IMR-90 (cell line): Measurements from ENCODE around the gene ERP27. TPM values are rescaled to one million over a fixed set of nuclear protein-coding genes. Genes with fewer than 3 reads are reported as not detected.

Experiments
- ATAC-seq: fragments of 200-7000 bp; cut with Tn5 transposase; 2 replicates; pipeline ENCODE4 v1.9.1; 2020; ENCODE audit warnings: low read depth, mild to moderate bottlenecking, moderate library complexity
- BruUV-seq: library from RNA; stranded (reverse); fragments of 400-500 nt; replicated peaks from 2 replicates; lab custom pipeline; 2021; lab: Mats Ljungman, UMichigan
- CTCF ChIA-PET: fragments of 300-600 bp; formaldehyde crosslinking; extraction: SDS; loops from one replicate; lab custom pipeline; 2021; ENCODE audit warnings: antibody characterized with exemption; lab: Yijun Ruan, JAX
- POLR2A ChIA-PET: fragments of 300-600 bp; sonication (Branson Sonifier 250); formaldehyde crosslinking; loops from one replicate; lab custom pipeline; 2022; ENCODE audit warnings: antibody characterized with exemption; ENCODE audit not compliant: unreplicated experiment; lab: Charles Lee
- DNase-seq: peaks from one replicate; pipeline ENCODE4 v3.0.0; 2013
- H2AFZ ChIP-seq: replicated peaks from 2 replicates; pipeline ENCODE3; 2013; ENCODE audit warnings: low read length, mild to moderate bottlenecking; ENCODE audit not compliant: poor library complexity
- H2AK5ac ChIP-seq: 2 replicates; pipeline ENCODE4 v1.6.1; 2013; ENCODE audit warnings: low read depth, low read length, inconsistent platforms
- H2AK9ac ChIP-seq: replicated peaks from 2 replicates; pipeline ENCODE3; 2013; ENCODE audit warnings: mild to moderate bottlenecking, low read depth, low read length, moderate library complexity; ENCODE audit not compliant: poor library complexity
- H2BK120ac ChIP-seq: 2 replicates; pipeline ENCODE4 v1.6.1; 2013; ENCODE audit warnings: low read depth, low read length, inconsistent platforms
- H2BK15ac ChIP-seq: 3 replicates; pipeline ENCODE4 v1.6.1; 2013; ENCODE audit warnings: low read depth, low read length, inconsistent platforms
- H2BK20ac ChIP-seq: 2 replicates; pipeline ENCODE4 v1.6.1; 2013; ENCODE audit warnings: low read depth, mild to moderate bottlenecking, inconsistent platforms, low read length, moderate library complexity
- H2BK5ac ChIP-seq: 2 replicates; pipeline ENCODE4 v1.6.1; 2013; ENCODE audit warnings: mild to moderate bottlenecking, low read depth, low read length, inconsistent platforms; ENCODE audit not compliant: poor library complexity, severe bottlenecking
- H3K14ac ChIP-seq: replicated peaks from 2 replicates; pipeline ENCODE4 v1.6.1; 2013; ENCODE audit warnings: low read depth, low read length, inconsistent platforms
- H3K18ac ChIP-seq: 2 replicates; pipeline ENCODE4 v1.6.1; 2013; ENCODE audit warnings: low read depth, low read length, control low read depth
- H3K23ac ChIP-seq: 2 replicates; pipeline ENCODE4 v1.6.1; 2013; ENCODE audit warnings: low read depth, low read length, inconsistent platforms
- H3K27ac ChIP-seq: 2 replicates; pipeline ENCODE4 v1.5.1; 2013; ENCODE audit warnings: mild to moderate bottlenecking, control low read depth, low read length; ENCODE audit not compliant: insufficient read depth
- H3K27me3 ChIP-seq: 2 replicates; pipeline ENCODE4 v1.6.1; 2013; ENCODE audit warnings: low read length; ENCODE audit not compliant: control insufficient read depth, insufficient read depth
- H3K36me3 ChIP-seq: 2 replicates; pipeline ENCODE4 v1.6.1; 2013; ENCODE audit warnings: low read length, mixed read lengths; ENCODE audit not compliant: control insufficient read depth, insufficient read depth
- H3K4ac ChIP-seq: 2 replicates; pipeline ENCODE4 v1.6.1; 2013; ENCODE audit warnings: low read depth, low read length, inconsistent platforms
- H3K4me1 ChIP-seq: 2 replicates; pipeline ENCODE4 v1.6.1; 2013; ENCODE audit warnings: low read length, mixed read lengths; ENCODE audit not compliant: control insufficient read depth, insufficient read depth
- H3K4me2 ChIP-seq: 2 replicates; pipeline ENCODE4 v1.6.1; 2013; ENCODE audit warnings: low read depth, mild to moderate bottlenecking, control low read depth, low read length, moderate library complexity
- H3K4me3 ChIP-seq: 2 replicates; pipeline ENCODE4 v1.5.1; 2013; ENCODE audit warnings: low read depth, mild to moderate bottlenecking, control low read depth, low read length, moderate library complexity; ENCODE audit not compliant: insufficient read depth
- H3K56ac ChIP-seq: 2 replicates; pipeline ENCODE4 v1.6.1; 2013; ENCODE audit warnings: low read length, inconsistent platforms; ENCODE audit not compliant: insufficient read depth; ENCODE audit errors: extremely low read depth
- H3K79me1 ChIP-seq, 2 experiments: 2 replicates each; pipeline ENCODE4 v1.6.1; 2013; ENCODE audit warnings: low read length in 2 of 2, inconsistent platforms in 1 of 2, low read depth in 1 of 2
- H3K9ac ChIP-seq: 2 replicates; pipeline ENCODE4 v1.6.1; 2013; ENCODE audit warnings: low read depth, low read length, control low read depth
- H3K9me1 ChIP-seq: 2 replicates; pipeline ENCODE4 v1.6.1; 2013; ENCODE audit warnings: low read length, inconsistent platforms; ENCODE audit not compliant: insufficient read depth
- H3K9me3 ChIP-seq: 2 replicates; pipeline ENCODE4 v1.6.1; 2013; ENCODE audit warnings: low read length; ENCODE audit not compliant: control insufficient read depth, insufficient read depth
- H4K20me1 ChIP-seq: 2 replicates; pipeline ENCODE4 v1.6.1; 2013; ENCODE audit warnings: low read length, inconsistent platforms; ENCODE audit not compliant: insufficient read depth
- H4K5ac ChIP-seq: 2 replicates; pipeline ENCODE4 v1.6.1; 2013; ENCODE audit warnings: mild to moderate bottlenecking, low read depth, low read length, control low read depth
- H4K8ac ChIP-seq, 2 experiments: 2 replicates each; pipeline ENCODE4 v1.6.1; 2013; ENCODE audit warnings: low read depth in 2 of 2, low read length in 2 of 2, control low read depth in 1 of 2, inconsistent platforms in 1 of 2
- H4K91ac ChIP-seq: 2 replicates; pipeline ENCODE4 v1.6.1; 2013; ENCODE audit warnings: low read depth, low read length, inconsistent platforms; ENCODE audit not compliant: insufficient read depth
- CTCF ChIP-seq: conservative IDR thresholded peaks from 2 replicates; pipeline ENCODE4 v1.5.1; 2012; ENCODE audit warnings: mild to moderate bottlenecking, low read depth, low read length, improper control_type of control experiment
- MAZ ChIP-seq: IDR thresholded peaks from 2 replicates; pipeline ENCODE4 v1.6.1; 2012; ENCODE audit warnings: low read depth, mild to moderate bottlenecking, low read length, improper control_type of control experiment, moderate library complexity, borderline replicate concordance
- NFE2L2 ChIP-seq: fragments of 150-350 bp; IDR thresholded peaks from 2 replicates; pipeline ENCODE4 v1.6.1; 2016; ENCODE audit warnings: low read depth, mild to moderate bottlenecking, low read length
- POLR2A ChIP-seq: IDR thresholded peaks from 2 replicates; pipeline ENCODE4 v1.6.1; 2012; ENCODE audit warnings: mild to moderate bottlenecking, low read depth, low read length
- RAD21 ChIP-seq: IDR thresholded peaks from 2 replicates; pipeline ENCODE4 v1.6.1; 2012; ENCODE audit warnings: low read length, improper control_type of control experiment
- WGBS, 2 experiments: methylation state at CpG; one replicate each; pipeline versions ENCODE4 v1.1.5 to v1.1.7; 2013; ENCODE audit warnings: missing lambda C conversion rate in 2 of 2; ENCODE audit not compliant: insufficient read length in 1 of 2; ENCODE audit errors: extremely low coverage in 2 of 2; 5-methylcytosine and 5-hydroxymethylcytosine counted together
- dilution Hi-C: fragments of 300-500 bp; cut with HindIII; formaldehyde crosslinking; loops from one replicate; pipeline ENCODE4 v1.14.3; 2018; ENCODE audit warnings: low sequenced_read_pairs; ENCODE audit not compliant: unreplicated experiment
- in situ Hi-C: fragments of 300-500 bp; cut with MboI; formaldehyde crosslinking; loops from 3 replicates; pipeline ENCODE4 v1.14.3; 2019; ENCODE audit warnings: low sequenced_read_pairs, inconsistent platforms, mixed read lengths
- intact Hi-C: fragments of 100-400 bp; cut with micrococcal nuclease; formaldehyde crosslinking; loops from 2 replicates; pipeline ENCODE4 v1.10.0; 2022
- polyA plus RNA-seq, 3 experiments: library from polyadenylated mRNA; depleted of rRNA; stranded (reverse); fragments of >200 nt; gene quantifications; 2 replicates each; pipeline ENCODE4 v1.2.3, GENCODE V29; 2012; ENCODE audit warnings: low replicate concordance in 1 of 3
- total RNA-seq: library from RNA; depleted of rRNA; stranded (reverse); fragments of >200 nt; gene quantifications from 2 replicates; pipeline ENCODE4 v1.2.3, GENCODE V29; 2012

Gene ERP27
- total and polyA plus RNA-seq, 2 of the 4 experiments (the other 2 are of a cell fraction), result not detected

- Histone ChIP-seq H3K4ac (peak overlapping the region; percentile 96), H3K4me2 (peak overlapping the region; percentile 40), H3K4me1 (peaks cover 25% of the 10 kb centered on the region), H4K91ac (peak overlapping the region; percentile 77), H3K79me1 (peaks cover 0 to 3% of the 10 kb centered on the region in 2 experiments; a peak in 1 of 4 replicates), H3K23ac (peak overlapping the region; percentile 94; the same call in 1 of the 2 replicates), H3K4me3 (no peak overlapping the region), H3K36me3 (no peaks in the 10 kb centered on the region), H3K9me1 (peaks cover 11% of the 10 kb centered on the region), H4K5ac (peak overlapping the region; percentile 79), H4K8ac (peak overlapping the region; percentile 81 to 85), H3K9me3 (no peaks in the 10 kb centered on the region), H2BK15ac (peak overlapping the region; percentile 82), H3K18ac (peak overlapping the region; percentile 79), H2AK5ac (peak overlapping the region; percentile 64), H3K9ac (peak overlapping the region; percentile 66), H2AK9ac (no peak overlapping the region), H2BK20ac (peak overlapping the region; percentile 95), H3K14ac (peak overlapping the region; percentile 85), H2BK5ac (peak overlapping the region; percentile 81), H3K56ac (peak overlapping the region; percentile 96), H3K27ac (peak overlapping the region; percentile 92), H4K20me1 (no peaks in the 10 kb centered on the region), H2AFZ (peak overlapping the region; percentile 68), H3K27me3 (no peaks in the 10 kb centered on the region), H2BK120ac (peak overlapping the region; percentile 98)
- DNase-seq (peak; percentile 89), ATAC-seq (peak; percentile 79)
- ChIA-PET POLR2A (interaction anchor here (0.7 kb wide), 1 partner anchor 42 kb away, joined by 4 read pairs; no protein-coding TSS in a partner anchor), CTCF (interaction anchor here (0.6 kb wide), 1 partner anchor 640 kb away, joined by 6 read pairs; no protein-coding TSS in a partner anchor)
- no TSS peak for BruUV-seq
- dilution Hi-C loops, result no loop called here
- no peak for TF ChIP-seq NFE2L2
- TF ChIP-seq POLR2A, result peak; percentile 55; the same call in 1 of the 2 replicates
- no peak for TF ChIP-seq MAZ
- no peak for TF ChIP-seq RAD21
- no peak for TF ChIP-seq CTCF
- intact Hi-C loops, result no loop called here
- WGBS, 2 experiments, result no CpG with 5 or more reads among the region's 3 CpGs
- in situ Hi-C loops, result no loop called here
Measured at GRCh38 chr12:14948672-14949071, 10.3 kb upstream of the ERP27 start.
